GM23338 (cell line): ENCODE measurements around the gene IL10. TPM values are rescaled to one million over a fixed set of nuclear protein-coding genes. Genes with fewer than 3 reads are reported as not detected.

ENCODE experiments used
- ATAC-seq: fragments of 200-7000 bp; cut with Tn5 transposase; 3 replicates; pipeline ENCODE4 v1.9.1; 2020
- DNase-seq: peaks from one replicate; pipeline ENCODE4 v3.0.0-alpha.2; 2015; ENCODE audit warnings: low spot score
- H2AFZ ChIP-seq: fragments of 200-600 bp; sonication (generic); 2 replicates; pipeline ENCODE4 v1.8.0; 2016; ENCODE audit warnings: antibody characterized with exemption, mild to moderate bottlenecking, moderate library complexity
- H3F3A ChIP-seq: fragments of 200-600 bp; sonication (generic); replicated peaks from 2 replicates; pipeline ENCODE4 v1.8.0; 2017; ENCODE audit warnings: antibody characterized with exemption, mixed run types, low read depth
- H3K27ac ChIP-seq: fragments of 200-600 bp; sonication (generic); 2 replicates; pipeline ENCODE4 v1.6.1; 2016; ENCODE audit warnings: low read depth
- H3K27me3 ChIP-seq: fragments of 200-600 bp; sonication (generic); 2 replicates; pipeline ENCODE4 v1.8.0; 2016; ENCODE audit warnings: mild to moderate bottlenecking, mixed run types, moderate library complexity; ENCODE audit not compliant: insufficient read depth
- H3K36me3 ChIP-seq: fragments of 200-600 bp; sonication (generic); 2 replicates; pipeline ENCODE4 v1.8.0; 2016; ENCODE audit warnings: mild to moderate bottlenecking; ENCODE audit not compliant: insufficient read depth
- H3K4me1 ChIP-seq: fragments of 200-600 bp; sonication (generic); 2 replicates; pipeline ENCODE4 v1.8.0; 2016; ENCODE audit warnings: mild to moderate bottlenecking, moderate library complexity; ENCODE audit not compliant: insufficient read depth
- H3K4me2 ChIP-seq: fragments of 200-600 bp; sonication (generic); 2 replicates; pipeline ENCODE4 v1.7.1; 2017; ENCODE audit warnings: mixed run types
- H3K4me3 ChIP-seq: fragments of 200-600 bp; sonication (generic); 2 replicates; pipeline ENCODE4 v1.6.1; 2016; ENCODE audit warnings: mixed run types
- H3K79me2 ChIP-seq: fragments of 200-600 bp; sonication (generic); replicated peaks from 2 replicates; pipeline ENCODE4 v1.8.0; 2017; ENCODE audit warnings: mild to moderate bottlenecking; ENCODE audit not compliant: insufficient read depth
- H3K9me2 ChIP-seq: fragments of 200-600 bp; sonication (generic); 2 replicates; pipeline ENCODE4 v1.8.0; 2017; ENCODE audit not compliant: insufficient read depth
- H4K20me1 ChIP-seq: fragments of 200-600 bp; sonication (generic); replicated peaks from 2 replicates; pipeline ENCODE4 v1.8.0; 2017; ENCODE audit warnings: mild to moderate bottlenecking; ENCODE audit not compliant: insufficient read depth
- H3K27ac Mint-ChIP-seq: 2 replicates; pipeline ENCODE4 v1.8.0; 2020; ENCODE audit warnings: inconsistent platforms, mild to moderate bottlenecking, moderate library complexity, mixed read lengths
- H3K27me3 Mint-ChIP-seq: 3 replicates; pipeline ENCODE4 v1.8.0; 2022; ENCODE audit warnings: low read depth, mild to moderate bottlenecking, moderate library complexity, mixed read lengths, inconsistent platforms; ENCODE audit not compliant: insufficient read depth, poor library complexity
- H3K36me3 Mint-ChIP-seq: 3 replicates; pipeline ENCODE4 v1.8.0; 2021; ENCODE audit warnings: low read depth, mild to moderate bottlenecking, inconsistent platforms, moderate library complexity, mixed read lengths
- H3K4me1 Mint-ChIP-seq: 3 replicates; pipeline ENCODE4 v1.8.0; 2020; ENCODE audit warnings: mild to moderate bottlenecking, inconsistent platforms, mixed read lengths
- H3K4me3 Mint-ChIP-seq: 3 replicates; pipeline ENCODE4 v1.8.0; 2021; ENCODE audit warnings: moderate library complexity, mild to moderate bottlenecking, inconsistent platforms, mixed read lengths
- H3K9me3 Mint-ChIP-seq: 3 replicates; pipeline ENCODE4 v1.8.0; 2020; ENCODE audit warnings: moderate library complexity, mild to moderate bottlenecking, inconsistent platforms, mixed read lengths
- CREB1 ChIP-seq: fragments of 250-450 bp; sonication (Bioruptor Pico); IDR thresholded peaks from 2 replicates; pipeline ENCODE4 v1.5.0; 2020; ENCODE audit warnings: low read depth, mild to moderate bottlenecking, moderate library complexity
- CTCF ChIP-seq, 2 experiments: fragments of 200-600 bp in 1 of 2; sonication (generic) in 1 of 2; conservative IDR thresholded peaks; 2 replicates each; pipeline versions ENCODE4 v1.5.1 to v1.6.1; 2016 to 2017; ENCODE audit warnings: antibody characterized with exemption in 2 of 2, low read depth in 2 of 2, mild to moderate bottlenecking in 2 of 2, moderate library complexity in 1 of 2
- ETS1 ChIP-seq: IDR thresholded peaks from 2 replicates; pipeline ENCODE4 v1.6.1; 2016; ENCODE audit warnings: antibody characterized with exemption
- EZH2 ChIP-seq: fragments of 200-600 bp; sonication (generic); IDR thresholded peaks from one replicate; pipeline ENCODE4 v1.8.0; 2017; ENCODE audit warnings: antibody characterized with exemption, mild to moderate bottlenecking, low read depth; ENCODE audit not compliant: unreplicated experiment
- EZH2phosphoT487 ChIP-seq: fragments of 200-600 bp; sonication (generic); IDR thresholded peaks from one replicate; pipeline ENCODE4 v1.8.1; 2018; ENCODE audit warnings: antibody characterized with exemption; ENCODE audit not compliant: unreplicated experiment
- JUNB ChIP-seq: IDR thresholded peaks from one replicate; pipeline ENCODE4 v1.6.1; 2016; ENCODE audit warnings: antibody characterized with exemption; ENCODE audit not compliant: unreplicated experiment
- NANOG ChIP-seq: IDR thresholded peaks from 2 replicates; pipeline ENCODE4 v1.6.1; 2016; ENCODE audit warnings: antibody characterized with exemption, borderline replicate concordance
- POLR2AphosphoS5 ChIP-seq: IDR thresholded peaks from 2 replicates; pipeline ENCODE4 v1.6.1; 2016; ENCODE audit warnings: antibody characterized with exemption, low read depth
- REST ChIP-seq: IDR thresholded peaks from one replicate; pipeline ENCODE4 v1.6.1; 2018; ENCODE audit warnings: antibody characterized with exemption; ENCODE audit not compliant: unreplicated experiment
- STAT1 ChIP-seq: IDR thresholded peaks from one replicate; pipeline ENCODE4 v1.6.1; 2016; ENCODE audit warnings: antibody characterized with exemption; ENCODE audit not compliant: unreplicated experiment
- ZNF114 ChIP-seq: fragments of 250-450 bp; sonication (Bioruptor Pico); IDR thresholded peaks from 2 replicates; pipeline ENCODE4 v1.5.0; 2020; ENCODE audit warnings: mild to moderate bottlenecking, moderate library complexity
- ZNF331 ChIP-seq: fragments of 250-450 bp; sonication (Bioruptor Pico); IDR thresholded peaks from 2 replicates; pipeline ENCODE4 v1.5.0; 2020; ENCODE audit warnings: low read depth, mild to moderate bottlenecking, moderate library complexity
- ZNF462 ChIP-seq: fragments of 250-450 bp; sonication (Bioruptor Pico); IDR thresholded peaks from 2 replicates; pipeline ENCODE4 v1.5.0; 2020; ENCODE audit warnings: mild to moderate bottlenecking, moderate library complexity
- polyA plus RNA-seq: library from polyadenylated mRNA; unstranded; fragments of >200 nt; fragmentation: Nextera tagmentation; extraction: Ambion mirVana; gene quantifications from 2 replicates; pipeline ENCODE4 v1.2.1, GENCODE V29; 2016
- total RNA-seq: library from RNA; depleted of rRNA; stranded (reverse); fragments of >200 nt; shearing (Covaris generic); gene quantifications from 2 replicates; pipeline ENCODE4 v1.2.3, GENCODE V29; 2014

The IL10 gene
- total and polyA plus RNA-seq, 2 experiments from 2014 or later, result not detected

GRCh38 chr1:206736878-206737728 lies 35.2 kb downstream of the IL10 start:
- Histone ChIP-seq H3K9me2 (no peaks in the 10 kb centered on the region), H3K27me3 (no peaks in the 10 kb centered on the region), H3K36me3 (no peaks in the 10 kb centered on the region), H3K4me1 (no peaks in the 10 kb centered on the region), H4K20me1 (peaks cover 4% of the 10 kb centered on the region; the same call in 1 of the 2 replicates), H3K4me2 (no peak overlapping the region), H3K79me2 (no peaks in the 10 kb centered on the region), H3K27ac (no peak overlapping the region), H2AFZ (no peak overlapping the region), H3K4me3 (no peak overlapping the region), H3F3A (no peaks in the 10 kb centered on the region)
- no peak overlapping the region for H3K4me3 Mint-ChIP-seq
- TF ChIP-seq ZNF331 (CRISPR knock-in tag) (no peak), REST (no peak), ZNF462 (no peak), ETS1 (no peak), EZH2phosphoT487 (no peak), CTCF (conservative IDR thresholded peaks at IDR 0.05; ENCODE audit: low read depth in 2 of 2) (no peak), CREB1 (CRISPR knock-in tag) (no peak), POLR2AphosphoS5 (no peak), NANOG (no peak), ZNF114 (no peak), JUNB (no peak), STAT1 (no peak), EZH2 (no peak)
- no peak for DNase-seq
- peak overlapping the region; percentile 7; the same call in 1 of the 2 replicates for H3K27ac Mint-ChIP-seq
- peaks cover 7% of the 10 kb centered on the region for H3K36me3 Mint-ChIP-seq
- H3K4me1 Mint-ChIP-seq, result peaks cover 11% of the 10 kb centered on the region; the same call in 2 of the 3 replicates
- no peak for ATAC-seq
- no peaks in the 10 kb centered on the region for H3K9me3 Mint-ChIP-seq
- peaks cover 7% of the 10 kb centered on the region for H3K27me3 Mint-ChIP-seq
